HL-60 (cell line): ENCODE data around the gene MYOZ3.

Experiments used
- DNase-seq, 2 experiments: peaks; one replicate each; pipeline ENCODE4 v3.0.0-alpha.2; 2010 to 2020; ENCODE audit warnings: low read depth in 1 of 2, low spot score in 1 of 2
- H3K27ac ChIP-seq: fragments of 250-450 bp; sonication (Bioruptor Pico); replicated peaks from 2 replicates; pipeline ENCODE4 v1.5.1; 2020; ENCODE audit warnings: mild to moderate bottlenecking, moderate library complexity
- H3K27me3 ChIP-seq: fragments of 250-450 bp; sonication (Bioruptor Pico); 2 replicates; pipeline ENCODE4 v1.5.1; 2021; ENCODE audit warnings: mild to moderate bottlenecking, moderate library complexity; ENCODE audit not compliant: insufficient read depth, poor library complexity, severe bottlenecking
- H3K4me3 ChIP-seq: replicated peaks from 2 replicates; pipeline ENCODE4 v1.5.1; 2011; ENCODE audit warnings: mild to moderate bottlenecking, control low read depth, low read length; ENCODE audit not compliant: insufficient read depth
- GABPA ChIP-seq: IDR thresholded peaks from 2 replicates; pipeline ENCODE4 v1.6.1; 2012; ENCODE audit warnings: low read depth
- POLR2AphosphoS5 ChIP-seq: IDR thresholded peaks from 2 replicates; pipeline ENCODE4 v1.6.1; 2012; ENCODE audit warnings: low read depth
- SPI1 ChIP-seq: IDR thresholded peaks from 2 replicates; pipeline ENCODE4 v1.6.1; 2012; ENCODE audit warnings: low read depth, mild to moderate bottlenecking, borderline replicate concordance
- TF ChIP-seq, protein P1 (sequence below): IDR thresholded peaks from 2 replicates; pipeline ENCODE4 v1.6.1; 2012; ENCODE audit warnings: low read depth; ENCODE audit not compliant: insufficient replicate concordance
- TF ChIP-seq, protein P2 (sequence below): IDR thresholded peaks from one replicate; pipeline ENCODE4 v1.5.1; 2011; ENCODE audit warnings: low read length, control low read depth, inconsistent platforms; ENCODE audit not compliant: insufficient read depth

The MYOZ3 gene

DNA sequence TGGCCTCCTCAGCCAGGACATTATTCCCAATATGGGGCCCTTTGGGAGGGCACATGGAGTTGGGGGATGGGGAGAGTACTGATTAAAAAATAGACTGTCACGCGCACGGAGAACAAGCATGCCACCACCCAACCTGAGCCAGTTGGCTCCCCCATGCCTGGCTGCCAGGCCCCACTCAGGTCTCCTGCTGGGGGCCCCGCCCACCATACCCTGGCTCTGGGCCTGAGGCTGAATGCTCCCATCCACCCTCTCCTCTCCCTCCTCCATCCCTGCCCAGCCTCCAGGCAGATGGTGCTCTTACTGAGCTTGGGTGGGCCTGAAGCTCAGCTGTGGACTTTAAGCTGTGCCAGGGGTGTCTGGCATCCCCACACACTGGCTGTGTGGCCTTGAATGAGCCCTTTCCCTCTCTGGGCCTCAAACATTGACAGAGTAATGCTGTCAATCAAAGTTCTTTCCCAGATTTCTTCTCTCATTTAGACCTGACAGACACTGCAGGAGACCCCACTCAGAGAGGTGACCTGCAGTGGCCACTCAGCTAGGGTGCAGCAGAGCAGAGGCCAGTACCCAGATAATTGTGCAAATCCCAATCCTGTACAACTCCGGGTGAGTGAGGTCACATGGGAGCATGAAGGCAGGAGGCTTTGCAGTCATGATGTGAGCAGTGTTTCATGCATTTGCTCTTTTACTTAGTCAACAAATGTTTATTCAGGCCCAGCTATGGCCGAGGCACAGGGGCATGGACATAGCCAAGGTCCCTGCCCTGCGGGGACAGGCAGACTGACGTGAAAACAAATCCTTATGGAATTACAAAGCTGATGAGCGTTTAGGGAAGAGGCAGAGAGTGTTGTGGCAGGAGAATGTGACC lies 30.4 kb upstream of the MYOZ3 start:
- Histone ChIP-seq H3K27me3 (no peaks in the 10 kb centered on the region), H3K27ac (no peak overlapping the region), H3K4me3 (no peak overlapping the region)
- TF ChIP-seq POLR2AphosphoS5 (no peak), GABPA (no peak), SPI1 (no peak)
- TF ChIP-seq, protein P1, sequence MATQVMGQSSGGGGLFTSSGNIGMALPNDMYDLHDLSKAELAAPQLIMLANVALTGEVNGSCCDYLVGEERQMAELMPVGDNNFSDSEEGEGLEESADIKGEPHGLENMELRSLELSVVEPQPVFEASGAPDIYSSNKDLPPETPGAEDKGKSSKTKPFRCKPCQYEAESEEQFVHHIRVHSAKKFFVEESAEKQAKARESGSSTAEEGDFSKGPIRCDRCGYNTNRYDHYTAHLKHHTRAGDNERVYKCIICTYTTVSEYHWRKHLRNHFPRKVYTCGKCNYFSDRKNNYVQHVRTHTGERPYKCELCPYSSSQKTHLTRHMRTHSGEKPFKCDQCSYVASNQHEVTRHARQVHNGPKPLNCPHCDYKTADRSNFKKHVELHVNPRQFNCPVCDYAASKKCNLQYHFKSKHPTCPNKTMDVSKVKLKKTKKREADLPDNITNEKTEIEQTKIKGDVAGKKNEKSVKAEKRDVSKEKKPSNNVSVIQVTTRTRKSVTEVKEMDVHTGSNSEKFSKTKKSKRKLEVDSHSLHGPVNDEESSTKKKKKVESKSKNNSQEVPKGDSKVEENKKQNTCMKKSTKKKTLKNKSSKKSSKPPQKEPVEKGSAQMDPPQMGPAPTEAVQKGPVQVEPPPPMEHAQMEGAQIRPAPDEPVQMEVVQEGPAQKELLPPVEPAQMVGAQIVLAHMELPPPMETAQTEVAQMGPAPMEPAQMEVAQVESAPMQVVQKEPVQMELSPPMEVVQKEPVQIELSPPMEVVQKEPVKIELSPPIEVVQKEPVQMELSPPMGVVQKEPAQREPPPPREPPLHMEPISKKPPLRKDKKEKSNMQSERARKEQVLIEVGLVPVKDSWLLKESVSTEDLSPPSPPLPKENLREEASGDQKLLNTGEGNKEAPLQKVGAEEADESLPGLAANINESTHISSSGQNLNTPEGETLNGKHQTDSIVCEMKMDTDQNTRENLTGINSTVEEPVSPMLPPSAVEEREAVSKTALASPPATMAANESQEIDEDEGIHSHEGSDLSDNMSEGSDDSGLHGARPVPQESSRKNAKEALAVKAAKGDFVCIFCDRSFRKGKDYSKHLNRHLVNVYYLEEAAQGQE: no peak
- TF ChIP-seq, protein P2, sequence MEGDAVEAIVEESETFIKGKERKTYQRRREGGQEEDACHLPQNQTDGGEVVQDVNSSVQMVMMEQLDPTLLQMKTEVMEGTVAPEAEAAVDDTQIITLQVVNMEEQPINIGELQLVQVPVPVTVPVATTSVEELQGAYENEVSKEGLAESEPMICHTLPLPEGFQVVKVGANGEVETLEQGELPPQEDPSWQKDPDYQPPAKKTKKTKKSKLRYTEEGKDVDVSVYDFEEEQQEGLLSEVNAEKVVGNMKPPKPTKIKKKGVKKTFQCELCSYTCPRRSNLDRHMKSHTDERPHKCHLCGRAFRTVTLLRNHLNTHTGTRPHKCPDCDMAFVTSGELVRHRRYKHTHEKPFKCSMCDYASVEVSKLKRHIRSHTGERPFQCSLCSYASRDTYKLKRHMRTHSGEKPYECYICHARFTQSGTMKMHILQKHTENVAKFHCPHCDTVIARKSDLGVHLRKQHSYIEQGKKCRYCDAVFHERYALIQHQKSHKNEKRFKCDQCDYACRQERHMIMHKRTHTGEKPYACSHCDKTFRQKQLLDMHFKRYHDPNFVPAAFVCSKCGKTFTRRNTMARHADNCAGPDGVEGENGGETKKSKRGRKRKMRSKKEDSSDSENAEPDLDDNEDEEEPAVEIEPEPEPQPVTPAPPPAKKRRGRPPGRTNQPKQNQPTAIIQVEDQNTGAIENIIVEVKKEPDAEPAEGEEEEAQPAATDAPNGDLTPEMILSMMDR: no peak
- DNase-seq: no peak

DNA sequence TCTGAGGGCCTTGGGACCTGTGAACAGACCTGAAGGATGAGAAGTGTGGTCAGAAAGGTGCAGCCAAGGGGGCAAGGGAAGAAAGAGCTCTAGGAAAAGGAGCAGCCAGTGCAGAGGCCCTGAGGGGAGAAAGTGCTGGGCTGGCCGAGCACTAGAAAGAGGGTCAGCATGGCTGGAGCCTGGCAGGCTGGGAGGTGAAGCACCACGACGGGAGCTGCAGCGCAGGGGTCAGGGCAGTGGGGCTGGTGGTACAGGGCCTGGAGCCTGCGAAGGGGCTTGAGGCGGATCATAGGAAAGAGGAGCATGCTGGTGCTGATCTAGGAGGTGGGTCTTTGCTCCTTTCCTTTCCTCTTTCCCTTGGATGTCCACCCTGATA lies 29.7 kb upstream of the MYOZ3 start:
- no peak overlapping the region for H3K4me3 ChIP-seq
- no peak overlapping the region for H3K27ac ChIP-seq
- TF ChIP-seq, protein P2: no peak
- no peak for TF ChIP-seq SPI1
- no peak for TF ChIP-seq POLR2AphosphoS5
- TF ChIP-seq, protein P1: no peak
- TF ChIP-seq GABPA: no peak
- no peaks in the 10 kb centered on the region for H3K27me3 ChIP-seq
- no peak for DNase-seq

DNA sequence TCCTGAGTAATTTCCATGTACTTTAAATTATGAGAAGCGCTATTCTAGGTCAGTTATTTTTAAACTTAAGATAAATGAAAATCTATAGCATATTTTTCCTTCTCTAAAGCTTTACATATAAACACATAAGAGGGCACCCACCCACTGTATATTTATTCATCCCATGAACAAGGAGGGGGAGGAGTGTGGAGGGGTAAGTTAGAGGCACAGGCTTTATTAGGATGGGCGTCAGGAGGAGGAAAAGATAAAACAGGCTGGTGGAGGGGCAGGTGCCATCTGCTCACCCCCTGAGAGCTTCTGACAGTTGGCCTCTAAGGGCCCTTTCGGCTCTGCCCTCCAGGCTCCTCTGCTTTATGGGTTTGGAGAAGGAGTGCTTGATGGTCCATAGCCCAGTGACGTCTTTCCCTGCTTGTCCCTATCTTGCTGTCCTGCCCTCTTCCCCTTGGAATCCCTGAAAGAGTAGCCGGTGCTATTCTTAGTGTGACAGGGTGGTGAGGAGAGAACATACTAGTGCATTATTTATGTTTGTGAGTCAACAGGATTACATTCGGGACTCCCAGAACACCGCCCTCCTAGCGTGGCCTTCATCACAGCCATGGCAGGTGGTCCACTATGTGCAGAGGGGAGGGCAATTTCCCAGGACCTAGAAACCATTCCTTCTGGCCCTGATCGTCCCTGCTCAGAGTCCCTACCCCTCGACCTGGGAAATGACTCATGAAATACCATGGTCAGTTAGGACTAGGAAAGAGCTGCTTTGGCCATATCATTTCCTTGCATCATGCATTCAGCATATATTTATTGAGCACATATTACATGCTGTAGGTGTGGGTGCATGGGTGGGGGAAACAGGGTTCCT lies 28.5 kb upstream of the MYOZ3 start:
- DNase-seq: no peak
- no peak overlapping the region for H3K4me3 ChIP-seq
- H3K27ac ChIP-seq: no peak overlapping the region
- peaks cover 2% of the 10 kb centered on the region for H3K27me3 ChIP-seq
- TF ChIP-seq SPI1 (no peak), GABPA (no peak), POLR2AphosphoS5 (no peak)
- TF ChIP-seq, protein P2: no peak
- TF ChIP-seq, protein P1: no peak
